Mammary epithelial cell (primary cell): ENCODE measurements around the gene HOXA3.

ENCODE experiments used
- EZH2 ChIP-seq: IDR thresholded peaks from 2 replicates; pipeline ENCODE4 v1.6.1; 2012; ENCODE audit warnings: low read length, inconsistent platforms, borderline replicate concordance
- TF ChIP-seq, protein P1 (sequence below), 2 donors: IDR thresholded peaks in 1 of 2; conservative IDR thresholded peaks in 1 of 2; 2 replicates each; pipeline ENCODE4 v1.5.1; 2011 to 2012; ENCODE audit warnings: inconsistent platforms in 2 of 2, low read length in 2 of 2, mild to moderate bottlenecking in 2 of 2, control low read depth in 1 of 2, low read depth in 1 of 2; ENCODE audit not compliant: insufficient read depth in 1 of 2; ENCODE audit errors: extremely low read depth in 1 of 2

GRCh38 chr7:27201580-27202017, 49.2 kb upstream of the HOXA3 start:
- TF ChIP-seq, protein P1, sequence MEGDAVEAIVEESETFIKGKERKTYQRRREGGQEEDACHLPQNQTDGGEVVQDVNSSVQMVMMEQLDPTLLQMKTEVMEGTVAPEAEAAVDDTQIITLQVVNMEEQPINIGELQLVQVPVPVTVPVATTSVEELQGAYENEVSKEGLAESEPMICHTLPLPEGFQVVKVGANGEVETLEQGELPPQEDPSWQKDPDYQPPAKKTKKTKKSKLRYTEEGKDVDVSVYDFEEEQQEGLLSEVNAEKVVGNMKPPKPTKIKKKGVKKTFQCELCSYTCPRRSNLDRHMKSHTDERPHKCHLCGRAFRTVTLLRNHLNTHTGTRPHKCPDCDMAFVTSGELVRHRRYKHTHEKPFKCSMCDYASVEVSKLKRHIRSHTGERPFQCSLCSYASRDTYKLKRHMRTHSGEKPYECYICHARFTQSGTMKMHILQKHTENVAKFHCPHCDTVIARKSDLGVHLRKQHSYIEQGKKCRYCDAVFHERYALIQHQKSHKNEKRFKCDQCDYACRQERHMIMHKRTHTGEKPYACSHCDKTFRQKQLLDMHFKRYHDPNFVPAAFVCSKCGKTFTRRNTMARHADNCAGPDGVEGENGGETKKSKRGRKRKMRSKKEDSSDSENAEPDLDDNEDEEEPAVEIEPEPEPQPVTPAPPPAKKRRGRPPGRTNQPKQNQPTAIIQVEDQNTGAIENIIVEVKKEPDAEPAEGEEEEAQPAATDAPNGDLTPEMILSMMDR (conservative IDR thresholded peaks at IDR 0.05 in 1 of 2, IDR thresholded peaks at IDR 0.05 in 1 of 2; ENCODE audit: extremely low read depth in 1 of 2, insufficient read depth in 1 of 2, low read depth in 1 of 2, low read length in 2 of 2): no peak
- no peak for TF ChIP-seq EZH2
